ENCODE data around the gene TUBB2B. TPM values are rescaled to one million over a fixed set of nuclear protein-coding genes. Genes with fewer than 3 reads are reported as not detected.
A peak's percentile ranks its signal among the peaks of the same experiment; 100 is the strongest.

TUBB2B gene
- total and polyA plus RNA-seq, 4 donors, result 0.85 to 4.3 (median 2.6) TPM

GRCh38 chr6:3237761-3238662, 10.6 kb upstream of the TUBB2B start:
- H3K27ac ChIP-seq (ENCODE audit: low read depth in 1 of 2, low read length in 1 of 2), result no peak overlapping the region
- no peak for ATAC-seq (ENCODE audit: insufficient read depth, low FRiP score)
- H3K36me3 ChIP-seq (ENCODE audit: control insufficient read depth in 4 of 4, insufficient read depth in 4 of 4, low read length in 4 of 4), result no peaks in the 10 kb centered on the region
- no peaks in the 10 kb centered on the region for H3K4me1 ChIP-seq (ENCODE audit: control insufficient read depth in 5 of 5, insufficient read depth in 5 of 5, low read length in 5 of 5)
- peaks cover 2 to 14% (median 5%) of the 10 kb centered on the region in 3 donors for H3K27me3 ChIP-seq (ENCODE audit: control insufficient read depth in 3 of 3, insufficient read depth in 3 of 3, low read length in 2 of 3)
- H3K9ac ChIP-seq (ENCODE audit: insufficient read depth in 1 of 2, low read length in 2 of 2), result no peak overlapping the region
- WGBS, 2 donors, result 71 to 76% methylated on average over 24 of the region's 24 CpGs
- H3K9me3 ChIP-seq (ENCODE audit: control insufficient read depth in 4 of 4, insufficient read depth in 3 of 4, low read length in 3 of 4), result peaks cover 0 to 2% (median 0%) of the 10 kb centered on the region in 4 donors
- TF ChIP-seq CTCF (IDR thresholded peaks at IDR 0.05; ENCODE audit: control extremely low read depth, extremely low read depth), result no peak
- H3K4me3 ChIP-seq, result no peak overlapping the region
- peak in 2 of 3 donors; percentile 43 to 44 for DNase-seq

- no peak for DNase-seq
- peaks cover 0 to 10% (median 0%) of the 10 kb centered on the region in 5 donors for H3K4me1 ChIP-seq (ENCODE audit: control insufficient read depth in 5 of 5, insufficient read depth in 5 of 5, low read length in 5 of 5)
- no peak for TF ChIP-seq CTCF (IDR thresholded peaks at IDR 0.05; ENCODE audit: control extremely low read depth, extremely low read depth)
- no peak overlapping the region for H3K9ac ChIP-seq (ENCODE audit: insufficient read depth in 1 of 2, low read length in 2 of 2)
- ATAC-seq (ENCODE audit: insufficient read depth, low FRiP score), result no peak
- peaks cover 2 to 24% (median 5%) of the 10 kb centered on the region in 3 donors for H3K27me3 ChIP-seq (ENCODE audit: control insufficient read depth in 3 of 3, insufficient read depth in 3 of 3, low read length in 2 of 3)
- no peak overlapping the region for H3K27ac ChIP-seq (ENCODE audit: low read depth in 1 of 2, low read length in 1 of 2)
- H3K9me3 ChIP-seq (ENCODE audit: control insufficient read depth in 4 of 4, insufficient read depth in 3 of 4, low read length in 3 of 4), result peaks cover 0 to 2% (median 0%) of the 10 kb centered on the region in 4 donors
- 41 to 59% methylated on average over 3 of the region's 3 CpGs for WGBS, 2 donors
- no peaks in the 10 kb centered on the region for H3K36me3 ChIP-seq (ENCODE audit: control insufficient read depth in 4 of 4, insufficient read depth in 4 of 4, low read length in 4 of 4)
- no peak overlapping the region for H3K4me3 ChIP-seq
These were observed 8.6 kb upstream of the TUBB2B start for GRCh38 chr6:3236005-3236404.

GRCh38 chr6:3235486-3235885, 8.0 kb upstream of the TUBB2B start:
- peaks cover 2 to 24% (median 5%) of the 10 kb centered on the region in 3 donors for H3K27me3 ChIP-seq (ENCODE audit: control insufficient read depth in 3 of 3, insufficient read depth in 3 of 3, low read length in 2 of 3)
- ATAC-seq (ENCODE audit: insufficient read depth, low FRiP score), result no peak
- WGBS, 2 donors, result 93 to 95% methylated on average over 2 of the region's 2 CpGs
- peaks cover 0 to 2% (median 0%) of the 10 kb centered on the region in 4 donors for H3K9me3 ChIP-seq (ENCODE audit: control insufficient read depth in 4 of 4, insufficient read depth in 3 of 4, low read length in 3 of 4)
- no peak overlapping the region for H3K9ac ChIP-seq (ENCODE audit: insufficient read depth in 1 of 2, low read length in 2 of 2)
- no peak for TF ChIP-seq CTCF (IDR thresholded peaks at IDR 0.05; ENCODE audit: control extremely low read depth, extremely low read depth)
- H3K4me3 ChIP-seq, result no peak overlapping the region
- peaks cover 0 to 16% (median 0%) of the 10 kb centered on the region in 5 donors for H3K4me1 ChIP-seq (ENCODE audit: control insufficient read depth in 5 of 5, insufficient read depth in 5 of 5, low read length in 5 of 5)
- DNase-seq, result no peak
- no peaks in the 10 kb centered on the region for H3K36me3 ChIP-seq (ENCODE audit: control insufficient read depth in 4 of 4, insufficient read depth in 4 of 4, low read length in 4 of 4)
- no peak overlapping the region for H3K27ac ChIP-seq (ENCODE audit: low read depth in 1 of 2, low read length in 1 of 2)
